GM13976 (cell line): ENCODE measurements around the gene WNK2.
A peak's percentile ranks its signal among the peaks of the same experiment; 100 is the strongest.

Source experiments
- DNase-seq: peaks from one replicate; pipeline ENCODE4 v3.0.0; 2012; ENCODE audit warnings: low spot score
- CTCF ChIP-seq: IDR thresholded peaks from 2 replicates; pipeline ENCODE4 v1.5.1; 2012; ENCODE audit warnings: borderline replicate concordance, mild to moderate bottlenecking; ENCODE audit not compliant: insufficient read depth; ENCODE audit errors: extremely low read depth, missing control alignments, control extremely low read depth
- in situ Hi-C: fragments of 300-500 bp; cut with MboI; formaldehyde crosslinking; loops from one replicate; pipeline ENCODE4 v1.12.0; 2022; ENCODE audit warnings: low sequenced_read_pairs, mixed read lengths, inconsistent platforms; ENCODE audit not compliant: unreplicated experiment

The WNK2 gene

DNA sequence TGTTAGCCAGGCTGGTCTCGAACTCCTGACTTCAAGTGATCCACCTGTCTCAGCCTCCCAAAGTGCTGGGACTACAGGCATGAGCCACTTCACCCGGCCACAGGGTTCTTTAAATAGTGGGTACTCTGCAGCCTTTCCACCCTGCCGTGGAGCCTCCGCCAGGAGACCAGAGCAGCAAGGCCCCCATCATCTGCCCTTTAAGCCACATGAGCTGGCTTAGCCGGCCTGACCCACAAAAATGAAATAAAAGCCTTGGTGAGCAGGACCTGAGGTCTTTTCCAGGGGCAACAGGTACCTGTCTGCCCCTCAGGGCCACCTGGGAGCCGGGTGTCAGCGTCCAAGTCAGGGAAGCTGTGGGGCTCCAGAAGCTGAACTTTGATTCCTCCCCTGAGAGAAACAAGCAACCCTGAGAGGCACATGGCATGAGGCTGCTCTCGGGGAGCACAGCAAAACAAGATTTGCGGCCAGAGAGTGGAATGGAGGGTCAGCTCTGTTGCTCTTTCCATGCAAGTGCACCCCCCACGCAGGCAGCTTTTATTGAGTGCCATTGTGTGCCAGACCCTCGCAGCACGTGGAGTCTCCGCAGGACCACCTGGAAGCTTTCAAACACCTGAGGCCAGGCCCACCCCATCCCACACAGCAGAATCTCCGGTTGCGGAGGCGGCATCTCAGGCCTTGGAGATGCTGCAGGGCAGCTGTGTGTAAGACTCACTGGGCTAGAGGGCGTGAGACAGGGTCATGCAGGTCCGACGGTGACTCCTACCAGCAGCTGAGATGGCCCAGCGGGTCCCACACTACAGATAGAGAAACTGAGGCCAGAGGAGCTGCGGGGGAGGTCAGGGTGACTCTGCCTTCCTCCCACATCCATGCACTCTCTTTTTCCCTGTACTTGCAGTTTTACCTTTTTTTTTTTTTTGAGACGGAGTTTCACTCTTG, 4.8 kb upstream of the WNK2 start:
- TF ChIP-seq CTCF: no peak
- in situ Hi-C loops: no loop called here
- DNase-seq: no peak

GRCh38 chr9:93180938-93181337, 3.0 kb upstream of the WNK2 start:
- no peak for TF ChIP-seq CTCF
- DNase-seq: no peak
- in situ Hi-C loops: no loop called here

DNA sequence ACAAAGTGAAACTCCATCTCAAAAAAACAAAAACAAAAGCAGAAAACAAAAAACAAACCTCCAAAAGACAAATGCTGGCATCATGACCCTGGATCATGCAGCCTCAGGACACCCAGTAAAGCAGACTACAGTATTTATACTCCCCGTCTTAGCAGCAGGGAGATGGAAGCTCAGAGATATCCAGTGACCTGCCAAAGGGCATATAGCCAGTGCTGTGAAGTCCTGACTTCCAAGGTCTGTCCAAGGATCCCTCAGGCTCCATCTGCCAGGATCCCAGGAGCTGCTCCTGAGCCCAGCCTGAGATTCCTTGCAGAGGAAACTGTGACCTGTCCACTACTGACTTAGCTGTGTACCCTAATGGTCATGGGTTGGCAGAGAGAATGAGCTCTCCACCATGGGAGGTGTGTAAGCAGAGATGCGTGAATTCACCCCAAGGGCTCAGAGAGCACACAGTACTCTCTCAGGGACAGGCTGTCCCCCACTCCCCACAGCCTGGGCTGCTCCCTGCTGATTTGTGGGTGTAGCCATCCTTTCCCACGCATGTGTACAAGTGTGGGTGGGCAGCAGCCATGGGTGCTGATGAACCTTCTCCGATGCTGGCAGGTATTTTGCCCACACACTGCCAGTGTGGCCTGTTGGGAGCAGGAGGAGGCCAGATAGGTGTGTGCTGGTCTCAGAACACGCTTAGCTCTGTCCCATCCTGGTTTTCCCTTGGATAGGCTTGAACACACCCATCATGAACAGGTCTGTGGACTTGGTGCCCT, 2.1 kb upstream of the WNK2 start:
- no peak for DNase-seq
- TF ChIP-seq CTCF: no peak
- in situ Hi-C loops: no loop called here

DNA sequence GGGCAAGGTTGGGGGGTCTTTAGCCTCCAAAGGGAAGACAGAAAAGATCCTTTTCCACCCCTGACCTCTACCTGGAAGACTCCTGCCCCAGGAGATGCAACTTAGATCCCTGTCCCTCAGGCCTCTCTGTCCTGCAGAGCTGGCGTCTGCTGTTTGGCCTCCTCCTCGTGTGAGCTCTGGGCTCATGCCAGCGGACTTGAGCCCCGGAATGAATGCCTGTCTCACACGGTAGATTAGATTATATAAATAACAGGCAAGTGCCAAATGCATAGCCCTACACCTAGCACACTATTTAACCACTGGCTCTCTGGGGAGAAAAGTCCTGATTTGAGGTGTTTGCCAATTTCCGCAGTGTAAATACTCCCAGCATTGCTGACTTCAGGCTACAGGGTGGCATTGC, 1.4 kb upstream of the WNK2 start:
- no peak for DNase-seq
- in situ Hi-C loops: no loop called here
- TF ChIP-seq CTCF: no peak

DNA sequence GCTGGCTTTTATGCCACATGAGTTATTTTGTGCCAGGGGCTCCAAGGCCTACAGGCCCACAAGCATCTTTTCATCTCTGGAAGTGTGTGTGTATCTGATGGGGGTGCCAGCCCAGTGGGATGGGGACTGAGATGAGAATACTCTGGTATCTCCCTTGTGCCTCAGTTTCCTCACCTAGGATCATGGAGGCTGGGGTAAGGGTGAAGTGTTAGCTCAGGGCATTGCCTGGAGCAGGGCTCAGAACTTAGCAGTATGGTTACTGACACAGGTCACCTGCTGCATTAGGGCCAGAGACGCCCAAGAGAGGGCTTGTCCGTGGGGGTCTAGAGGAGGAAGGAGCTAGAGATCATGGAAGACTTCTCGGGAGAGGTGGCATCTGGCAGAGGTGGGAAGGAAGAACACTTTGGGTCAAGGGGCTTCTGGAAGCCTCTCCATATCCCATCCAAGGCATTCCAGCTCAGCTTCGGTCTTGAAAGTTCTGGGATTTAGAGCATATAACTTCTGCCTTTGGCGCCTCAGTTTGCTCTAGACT, 742 bp upstream of the WNK2 start:
- TF ChIP-seq CTCF: no peak
- in situ Hi-C loops: no loop called here

GRCh38 chr9:93184432-93185265, 710 bp downstream of the WNK2 start:
- in situ Hi-C loops: no loop called here
- peak; percentile 65 for DNase-seq
- TF ChIP-seq CTCF: no peak

More for the DNA sequence above, 742 bp upstream of the WNK2 start:
- no peak for DNase-seq
